ENCODE measurements around the gene PKD1L1.

GRCh38 chr7:47782022-47782421, 166.2 kb downstream of the PKD1L1 start:
- TF ChIP-seq YY1 (IDR thresholded peaks at IDR 0.05; ENCODE audit: insufficient read depth, insufficient read length) (no peak), ZNF274 (IDR thresholded peaks at IDR 0.05; ENCODE audit: low read depth, low read length) (no peak), SUZ12 (IDR thresholded peaks at IDR 0.05; ENCODE audit: extremely low read depth, insufficient read depth, insufficient read length) (no peak)

Data from NT2/D1 (cell line).